Immature natural killer cell (primary cell): ENCODE measurements around the gene PRSS56. TPM values are rescaled to one million over a fixed set of nuclear protein-coding genes. Genes with fewer than 3 reads are reported as not detected.
"Not testable (repeated sequence)": the region's sequence is repeated elsewhere in the genome, so short reads cannot be mapped to it uniquely, and the experiment has no call there.

Source experiments
- DNase-seq, 3 donors: peaks; one replicate each; pipeline ENCODE4 v3.0.0; 2022; ENCODE audit warnings: mixed read lengths in 1 of 3
- H3K27ac Mint-ChIP-seq, 6 donors: one replicate each; pipeline ENCODE4 v1.8.0; 2020; ENCODE audit warnings: mixed read lengths in 6 of 6, mild to moderate bottlenecking in 5 of 6, inconsistent platforms in 4 of 6, moderate library complexity in 3 of 6
- H3K27me3 Mint-ChIP-seq, 3 donors: one replicate each; pipeline ENCODE4 v1.8.0; 2020 to 2021; ENCODE audit warnings: low read depth in 3 of 3, mild to moderate bottlenecking in 3 of 3, mixed read lengths in 3 of 3, moderate library complexity in 3 of 3, inconsistent platforms in 1 of 3
- H3K36me3 Mint-ChIP-seq, 3 donors: one replicate each; pipeline ENCODE4 v1.8.0; 2020; ENCODE audit warnings: mixed read lengths in 3 of 3, inconsistent platforms in 2 of 3, mild to moderate bottlenecking in 2 of 3
- H3K4me1 Mint-ChIP-seq, 2 donors: one replicate each; pipeline ENCODE4 v1.8.0; 2020; ENCODE audit warnings: inconsistent platforms in 2 of 2, mild to moderate bottlenecking in 2 of 2, mixed read lengths in 2 of 2, moderate library complexity in 1 of 2
- H3K4me3 Mint-ChIP-seq, 5 donors: one replicate each; pipeline ENCODE4 v1.8.0; 2020; ENCODE audit warnings: mild to moderate bottlenecking in 5 of 5, mixed read lengths in 5 of 5, inconsistent platforms in 3 of 5, moderate library complexity in 3 of 5
- H3K9me3 Mint-ChIP-seq, 6 donors: one replicate each; pipeline ENCODE4 v1.8.0; 2020; ENCODE audit warnings: mild to moderate bottlenecking in 6 of 6, mixed read lengths in 6 of 6, inconsistent platforms in 4 of 6, moderate library complexity in 3 of 6
- polyA plus RNA-seq, 3 donors: library from polyadenylated mRNA; unstranded; fragments of 300-500 nt; fragmentation: Illumina TruSeq; gene quantifications; one replicate each; pipeline ENCODE4 v1.2.3, GENCODE V29; 2021

The PRSS56 gene
- polyA plus RNA-seq, 3 donors from 2014 or later: not detected

DNA sequence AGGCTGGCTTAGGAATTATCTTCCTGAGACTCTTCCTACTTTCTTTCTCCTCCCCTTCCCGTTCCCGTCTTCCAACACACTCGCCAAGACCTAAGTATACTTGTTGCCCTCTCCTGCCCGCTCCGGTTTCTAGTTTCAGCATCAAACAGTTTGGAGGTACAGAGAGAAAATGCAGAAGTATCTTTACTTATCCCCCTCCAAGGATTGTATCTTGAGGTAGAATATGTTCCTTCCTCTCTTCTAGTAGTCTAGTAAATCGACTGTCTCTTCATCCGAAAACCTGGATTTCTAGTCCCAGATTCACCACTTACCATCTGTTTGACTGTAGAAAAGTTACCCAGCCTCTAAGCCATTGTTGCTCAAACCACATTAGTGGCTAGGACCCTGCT is 31.1 kb downstream of the PRSS56 start:
- peak overlapping the region; percentile 96 to 100 (median 98) for H3K4me3 Mint-ChIP-seq
- DNase-seq: no peak

GRCh38 chr2:232551776-232552175 is 31.6 kb downstream of the PRSS56 start:
- H3K27ac Mint-ChIP-seq: peak overlapping the region; percentile 94 to 99 (median 98)
- peak overlapping the region; percentile 96 to 100 (median 98) for H3K4me3 Mint-ChIP-seq
- H3K4me1 Mint-ChIP-seq: peaks cover 51 to 92% of the 10 kb centered on the region in 2 donors
- H3K9me3 Mint-ChIP-seq: no peaks in the 10 kb centered on the region
- DNase-seq: no peak
- H3K36me3 Mint-ChIP-seq: peaks cover 0 to 6% (median 6%) of the 10 kb centered on the region in 3 donors
- peaks cover 2 to 16% (median 11%) of the 10 kb centered on the region in 3 donors for H3K27me3 Mint-ChIP-seq

More for the DNA sequence above, 31.1 kb downstream of the PRSS56 start:
- Mint-ChIP-seq H3K36me3 (peaks cover 0 to 3% (median under 1%) of the 10 kb centered on the region in 3 donors), H3K27ac (peak overlapping the region; percentile 94 to 99 (median 98)), H3K27me3 (peaks cover 2 to 16% (median 11%) of the 10 kb centered on the region in 3 donors), H3K9me3 (no peaks in the 10 kb centered on the region), H3K4me1 (peaks cover 53 to 86% of the 10 kb centered on the region in 2 donors)

DNA sequence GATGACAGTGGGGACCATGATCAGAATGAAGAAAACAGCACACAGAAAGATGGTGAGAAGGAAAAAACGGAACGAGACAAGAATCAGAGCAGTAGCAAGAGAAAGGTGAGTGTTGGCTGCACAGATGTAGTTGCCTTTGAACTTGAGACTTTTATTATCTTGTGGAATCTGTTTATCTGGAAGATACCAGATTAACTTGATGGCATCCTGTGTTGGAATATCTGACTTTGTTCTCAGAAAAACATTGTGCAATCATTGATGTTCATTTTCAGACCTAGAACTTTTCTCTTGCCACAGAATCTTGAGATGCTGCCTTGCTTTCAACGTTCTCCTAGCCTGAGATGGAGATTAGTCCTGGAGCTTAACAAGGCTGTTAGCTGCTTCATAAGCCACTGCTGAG is 36.2 kb downstream of the PRSS56 start:
- H3K36me3 Mint-ChIP-seq: peaks cover 7 to 29% (median 20%) of the 10 kb centered on the region in 3 donors
- H3K9me3 Mint-ChIP-seq: no peaks in the 10 kb centered on the region
- H3K27ac Mint-ChIP-seq: peak overlapping the region in 1 of 6 donors; percentile 12
- peaks cover 0 to 3% (median under 1%) of the 10 kb centered on the region in 3 donors for H3K27me3 Mint-ChIP-seq
- peaks cover 36 to 63% of the 10 kb centered on the region in 2 donors for H3K4me1 Mint-ChIP-seq
- DNase-seq: no peak
- H3K4me3 Mint-ChIP-seq: no peak overlapping the region

GRCh38 chr2:232562515-232563151 is 42.4 kb downstream of the PRSS56 start:
- DNase-seq: no peak
- Mint-ChIP-seq H3K27me3 (peaks cover 0 to 3% (median 0%) of the 10 kb centered on the region in 3 donors), H3K4me3 (no peak overlapping the region), H3K4me1 (peaks cover 4 to 16% of the 10 kb centered on the region in 2 donors), H3K27ac (peak overlapping the region in 1 of 6 donors; percentile 34), H3K36me3 (peaks cover 20 to 53% (median 36%) of the 10 kb centered on the region in 3 donors), H3K9me3 (no peaks in the 10 kb centered on the region)

DNA sequence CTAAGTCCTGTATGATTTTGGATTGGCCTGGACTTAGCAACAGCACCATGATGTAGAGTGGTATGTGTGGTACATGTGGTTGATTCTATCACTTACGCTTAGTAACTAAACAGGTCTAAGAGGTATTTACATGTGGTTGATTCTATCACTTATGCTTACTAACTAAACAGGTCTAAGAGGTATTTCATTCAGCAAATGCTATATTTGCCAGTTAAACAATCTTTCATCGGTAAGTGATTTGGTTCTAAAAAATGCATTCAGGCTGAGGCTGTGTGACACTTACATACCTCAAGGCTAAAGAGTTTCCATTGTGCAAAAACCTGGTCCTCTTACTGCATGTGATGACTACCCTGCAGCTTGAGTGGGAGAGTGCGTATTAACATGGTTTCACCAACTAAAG is 43.4 kb downstream of the PRSS56 start:
- H3K4me3 Mint-ChIP-seq: no peak overlapping the region
- H3K9me3 Mint-ChIP-seq: no peaks in the 10 kb centered on the region
- H3K36me3 Mint-ChIP-seq: peaks cover 20 to 59% (median 41%) of the 10 kb centered on the region in 3 donors
- no peak for DNase-seq
- H3K27ac Mint-ChIP-seq: peak overlapping the region in 1 of 6 donors; percentile 49
- H3K27me3 Mint-ChIP-seq: peaks cover 0 to 3% (median 0%) of the 10 kb centered on the region in 3 donors
- H3K4me1 Mint-ChIP-seq: peaks cover 2 to 13% of the 10 kb centered on the region in 2 donors

- DNase-seq: no peak
- H3K4me3 Mint-ChIP-seq: no peak overlapping the region
- no peaks in the 10 kb centered on the region for H3K9me3 Mint-ChIP-seq
These were observed 47.5 kb downstream of the PRSS56 start for GRCh38 chr2:232567721-232568120.

GRCh38 chr2:232568161-232568560 is 48.0 kb downstream of the PRSS56 start:
- no peaks in the 10 kb centered on the region for H3K9me3 Mint-ChIP-seq
- no peak overlapping the region for H3K27ac Mint-ChIP-seq
- H3K36me3 Mint-ChIP-seq: peaks cover 22 to 71% (median 43%) of the 10 kb centered on the region in 3 donors
- H3K27me3 Mint-ChIP-seq: peaks cover 0 to 6% (median 0%) of the 10 kb centered on the region in 3 donors
- H3K4me3 Mint-ChIP-seq: no peak overlapping the region
- no peak for DNase-seq
- H3K4me1 Mint-ChIP-seq: peaks cover 2 to 8% of the 10 kb centered on the region in 2 donors

More at GRCh38 chr2:232567721-232568120, 47.5 kb downstream of the PRSS56 start:
- peaks cover 2 to 12% of the 10 kb centered on the region in 2 donors for H3K4me1 Mint-ChIP-seq
- H3K27me3 Mint-ChIP-seq: peaks cover 0 to 6% (median 0%) of the 10 kb centered on the region in 3 donors
- H3K36me3 Mint-ChIP-seq: peaks cover 22 to 71% (median 43%) of the 10 kb centered on the region in 3 donors
- no peak overlapping the region for H3K27ac Mint-ChIP-seq

DNA sequence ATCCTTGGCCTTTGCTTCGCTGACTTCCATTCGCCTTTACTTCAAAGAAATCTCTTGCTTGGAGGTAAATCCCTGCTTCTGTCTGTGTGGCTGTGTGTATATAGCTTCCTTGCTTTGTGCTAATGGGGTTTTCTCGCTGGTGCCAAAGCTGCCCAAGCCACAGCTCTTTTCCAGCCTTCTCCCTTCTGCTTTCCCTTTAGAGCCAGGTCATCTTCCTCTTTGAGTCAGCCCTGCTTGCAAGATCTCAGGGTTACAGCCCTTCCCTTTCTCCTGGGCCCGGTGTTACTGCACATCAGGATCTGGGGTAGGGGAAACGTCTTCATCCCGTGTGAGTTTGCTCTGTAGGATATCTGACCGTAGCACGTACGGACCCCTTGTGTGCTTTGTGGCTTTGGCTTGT is 49.4 kb downstream of the PRSS56 start:
- H3K36me3 Mint-ChIP-seq: peaks cover 27 to 68% (median 38%) of the 10 kb centered on the region in 3 donors
- H3K27ac Mint-ChIP-seq: no peak overlapping the region

DNA sequence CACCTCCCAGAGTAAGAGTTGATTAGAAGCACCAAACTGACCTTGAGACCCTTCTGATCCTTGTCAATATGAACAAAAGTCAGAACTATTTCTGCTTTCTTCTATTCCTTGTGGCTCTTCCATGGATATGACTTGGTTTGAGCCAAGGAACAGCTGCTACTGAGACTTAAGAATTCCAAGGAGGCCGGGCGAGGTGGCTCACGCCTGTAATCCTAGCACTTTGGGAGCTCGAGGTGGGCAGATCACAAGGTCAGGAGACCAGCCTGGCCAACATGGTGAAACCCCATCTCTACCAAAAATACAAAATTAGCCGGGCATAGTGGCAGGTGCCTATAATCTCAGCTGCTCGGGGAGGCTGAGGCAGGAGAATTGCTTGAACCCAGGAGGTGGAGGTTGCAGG is 50.3 kb downstream of the PRSS56 start:
- not testable (repeated sequence) for H3K27ac Mint-ChIP-seq, H3K27me3 Mint-ChIP-seq, H3K4me1 Mint-ChIP-seq, H3K4me3 Mint-ChIP-seq, H3K9me3 Mint-ChIP-seq, DNase-seq
- H3K36me3 Mint-ChIP-seq: peaks cover 19 to 68% (median 33%) of the 10 kb centered on the region in 3 donors

More for the DNA sequence above, 49.4 kb downstream of the PRSS56 start:
- no peaks in the 10 kb centered on the region for H3K9me3 Mint-ChIP-seq
- H3K27me3 Mint-ChIP-seq: peaks cover 0 to 3% (median 0%) of the 10 kb centered on the region in 3 donors
- H3K4me3 Mint-ChIP-seq: no peak overlapping the region
- peaks cover 0 to 2% of the 10 kb centered on the region in 2 donors for H3K4me1 Mint-ChIP-seq
- no peak for DNase-seq

DNA sequence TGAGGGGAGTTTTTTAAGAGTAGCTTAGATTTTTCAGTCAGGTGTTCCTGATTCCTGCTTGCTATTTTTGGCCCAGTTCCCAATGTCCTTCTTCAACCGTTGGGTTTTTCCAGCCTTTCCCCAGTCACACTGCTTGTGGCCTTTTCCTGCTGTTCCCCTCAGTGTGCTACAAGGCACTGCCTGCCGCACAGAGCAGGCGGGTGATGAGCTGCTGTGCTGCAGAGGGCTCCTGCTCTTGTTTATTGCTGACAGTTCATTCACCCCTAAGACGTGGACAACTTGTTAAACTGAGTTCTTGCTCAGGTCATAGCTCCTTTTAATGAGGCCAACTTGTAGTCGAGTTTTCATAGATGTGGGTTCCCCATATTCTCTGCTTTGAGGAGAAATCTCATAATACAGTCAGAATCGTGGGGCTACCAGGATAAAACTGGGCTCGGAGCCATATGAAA is 50.9 kb downstream of the PRSS56 start:
- Mint-ChIP-seq H3K27me3 (peaks cover 0 to 3% (median 0%) of the 10 kb centered on the region in 3 donors), H3K27ac (peak overlapping the region in 1 of 6 donors; percentile 34), H3K36me3 (peaks cover 18 to 66% (median 31%) of the 10 kb centered on the region in 3 donors)

DNA sequence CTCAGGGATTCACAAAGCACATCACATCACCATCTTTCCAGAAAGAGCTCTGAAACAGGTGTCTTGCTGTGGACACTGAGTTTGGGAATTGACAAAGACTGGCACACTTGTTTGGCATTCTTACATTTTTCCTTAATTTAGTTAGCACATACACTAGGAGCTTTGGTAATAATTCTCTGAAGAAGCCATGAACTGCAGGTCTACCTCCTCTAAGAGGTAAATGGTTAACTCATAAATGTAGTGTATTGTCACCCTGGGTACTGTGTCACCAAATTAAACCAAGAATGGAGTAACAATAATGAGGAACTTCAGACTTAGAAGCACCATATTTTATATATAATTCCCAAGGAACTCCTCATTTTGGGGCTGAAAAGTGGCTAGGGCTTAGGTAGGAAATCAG is 52.9 kb downstream of the PRSS56 start:
- peaks cover 19 to 57% (median 20%) of the 10 kb centered on the region in 3 donors for H3K36me3 Mint-ChIP-seq
- H3K27ac Mint-ChIP-seq: no peak overlapping the region
- peaks cover 0 to 3% (median 0%) of the 10 kb centered on the region in 3 donors for H3K27me3 Mint-ChIP-seq
- H3K9me3 Mint-ChIP-seq: no peaks in the 10 kb centered on the region
- no peaks in the 10 kb centered on the region for H3K4me1 Mint-ChIP-seq
- H3K4me3 Mint-ChIP-seq: no peak overlapping the region
- DNase-seq: no peak

More for the DNA sequence above, 50.9 kb downstream of the PRSS56 start:
- no peak for DNase-seq
- H3K9me3 Mint-ChIP-seq: no peaks in the 10 kb centered on the region
- H3K4me3 Mint-ChIP-seq: no peak overlapping the region
- H3K4me1 Mint-ChIP-seq: no peaks in the 10 kb centered on the region

DNA sequence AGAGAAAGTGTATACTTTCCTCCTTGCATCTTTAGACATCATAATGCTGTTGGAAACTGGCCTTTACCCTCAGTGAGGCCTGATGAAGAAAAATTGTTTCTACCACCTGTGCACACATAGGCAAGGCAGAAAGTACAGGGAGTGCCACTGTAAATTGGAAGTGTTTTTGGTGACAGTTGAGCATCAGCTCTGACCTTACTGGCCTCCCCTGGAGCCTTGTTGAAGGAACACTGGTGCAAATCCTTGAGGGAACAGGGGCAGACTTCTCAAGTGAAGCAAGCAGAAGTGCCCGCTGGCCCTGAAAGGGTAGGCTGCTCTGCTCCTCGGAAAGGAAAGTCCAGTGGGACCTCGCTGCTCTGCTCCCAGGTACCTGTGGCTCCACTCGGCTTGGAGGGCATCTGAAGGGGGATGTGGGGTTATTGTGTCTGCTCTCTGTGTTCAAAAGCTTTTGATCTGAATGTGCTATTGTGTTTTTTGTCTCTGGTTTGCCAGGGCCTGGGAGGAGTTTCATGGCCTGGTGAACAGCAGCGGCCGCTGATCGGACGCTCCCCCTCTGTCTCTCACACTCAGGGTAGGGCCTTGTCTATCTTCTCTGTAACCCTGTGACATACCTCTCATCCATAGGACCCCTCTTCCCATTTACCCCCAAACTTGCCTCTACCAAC is 53.7 kb downstream of the PRSS56 start:
- H3K9me3 Mint-ChIP-seq: no peaks in the 10 kb centered on the region
- H3K27me3 Mint-ChIP-seq: peaks cover 0 to 3% (median 0%) of the 10 kb centered on the region in 3 donors
- DNase-seq: no peak
- peaks cover 12 to 48% (median 14%) of the 10 kb centered on the region in 3 donors for H3K36me3 Mint-ChIP-seq
- H3K27ac Mint-ChIP-seq: peak overlapping the region in 1 of 6 donors; percentile 53
- no peak overlapping the region for H3K4me3 Mint-ChIP-seq
- H3K4me1 Mint-ChIP-seq: no peaks in the 10 kb centered on the region

GRCh38 chr2:232574674-232575403 is 54.7 kb downstream of the PRSS56 start:
- Mint-ChIP-seq H3K4me1 (peaks cover 0 to 2% of the 10 kb centered on the region in 2 donors), H3K4me3 (no peak overlapping the region), H3K36me3 (peaks cover 5 to 42% (median 12%) of the 10 kb centered on the region in 3 donors), H3K27ac (no peak overlapping the region), H3K27me3 (peaks cover 0 to 3% (median 0%) of the 10 kb centered on the region in 3 donors), H3K9me3 (no peaks in the 10 kb centered on the region)
- DNase-seq: no peak
